Endothelial cell of umbilical vein (primary cell): ENCODE results near the gene DEFB129.

Experiments
- EZH2 ChIP-seq: IDR thresholded peaks from 2 replicates; pipeline ENCODE4 v1.6.1; 2012; ENCODE audit warnings: borderline replicate concordance, low read depth, mild to moderate bottlenecking, moderate library complexity, low read length, inconsistent platforms; ENCODE audit not compliant: severe bottlenecking
- TF ChIP-seq, protein P1 (sequence below), 2 donors: IDR thresholded peaks; 1 replicate in 1 of 2; 2 replicates in 1 of 2; pipeline ENCODE4 v1.5.1; 2011; ENCODE audit warnings: low read length in 2 of 2, mild to moderate bottlenecking in 2 of 2, moderate library complexity in 2 of 2, control low read depth in 1 of 2, inconsistent platforms in 1 of 2, low read depth in 1 of 2; ENCODE audit not compliant: insufficient read depth in 1 of 2; ENCODE audit errors: extremely low read depth in 1 of 2

DNA sequence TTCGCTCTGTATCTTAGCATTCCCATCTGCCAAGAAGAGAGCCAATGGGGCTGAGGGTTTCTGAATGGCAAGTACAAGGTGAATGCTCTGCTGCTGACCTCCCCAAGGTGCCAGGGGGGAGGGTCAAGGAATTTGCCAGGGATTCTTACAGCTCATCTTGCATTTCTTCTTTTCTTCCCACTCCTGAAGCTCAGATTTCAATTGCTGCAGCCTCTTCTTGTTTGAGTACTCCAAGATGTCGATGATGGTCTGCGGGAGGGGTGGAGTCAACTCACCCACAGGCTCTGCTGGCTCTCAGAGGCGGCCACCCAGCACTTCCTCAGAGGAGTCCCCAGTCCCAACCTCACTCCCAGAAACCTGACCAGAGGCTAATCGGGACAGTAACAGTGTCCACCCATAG lies 51.1 kb downstream of the DEFB129 start:
- TF ChIP-seq, protein P1, sequence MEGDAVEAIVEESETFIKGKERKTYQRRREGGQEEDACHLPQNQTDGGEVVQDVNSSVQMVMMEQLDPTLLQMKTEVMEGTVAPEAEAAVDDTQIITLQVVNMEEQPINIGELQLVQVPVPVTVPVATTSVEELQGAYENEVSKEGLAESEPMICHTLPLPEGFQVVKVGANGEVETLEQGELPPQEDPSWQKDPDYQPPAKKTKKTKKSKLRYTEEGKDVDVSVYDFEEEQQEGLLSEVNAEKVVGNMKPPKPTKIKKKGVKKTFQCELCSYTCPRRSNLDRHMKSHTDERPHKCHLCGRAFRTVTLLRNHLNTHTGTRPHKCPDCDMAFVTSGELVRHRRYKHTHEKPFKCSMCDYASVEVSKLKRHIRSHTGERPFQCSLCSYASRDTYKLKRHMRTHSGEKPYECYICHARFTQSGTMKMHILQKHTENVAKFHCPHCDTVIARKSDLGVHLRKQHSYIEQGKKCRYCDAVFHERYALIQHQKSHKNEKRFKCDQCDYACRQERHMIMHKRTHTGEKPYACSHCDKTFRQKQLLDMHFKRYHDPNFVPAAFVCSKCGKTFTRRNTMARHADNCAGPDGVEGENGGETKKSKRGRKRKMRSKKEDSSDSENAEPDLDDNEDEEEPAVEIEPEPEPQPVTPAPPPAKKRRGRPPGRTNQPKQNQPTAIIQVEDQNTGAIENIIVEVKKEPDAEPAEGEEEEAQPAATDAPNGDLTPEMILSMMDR (IDR thresholded peaks at IDR 0.05; ENCODE audit: extremely low read depth in 1 of 2, insufficient read depth in 1 of 2, low read depth in 1 of 2, low read length in 2 of 2) = no peak
- TF ChIP-seq EZH2 = no peak
